ENCODE results near the gene RUNDC1. TPM values are rescaled to one million over a fixed set of nuclear protein-coding genes. Genes with fewer than 3 reads are reported as not detected.
"Not testable (repeated sequence)": the region's sequence is repeated elsewhere in the genome, so short reads cannot be mapped to it uniquely, and the experiment has no call there.

RUNDC1 gene
- total RNA-seq, 2 donors from 2014 or later = 9.9 to 11.1 TPM

GRCh38 chr17:42975265-42975664 is 5.1 kb upstream of the RUNDC1 start:
- no peaks in the 10 kb centered on the region for H3K27me3 ChIP-seq
- no peak for TF ChIP-seq CTCF (IDR thresholded peaks at IDR 0.05)
- no peak overlapping the region for H3K27ac ChIP-seq
- no peak for DNase-seq (ENCODE audit: low spot score)
- H3K9me3 ChIP-seq = no peaks in the 10 kb centered on the region
- H3K4me1 ChIP-seq = peaks cover 0 to 11% of the 10 kb centered on the region in 2 donors
- no peaks in the 10 kb centered on the region for H3K36me3 ChIP-seq
- no peak overlapping the region for H3K4me3 ChIP-seq

GRCh38 chr17:42975701-42976100 is 4.7 kb upstream of the RUNDC1 start:
- H3K27ac ChIP-seq = not testable (repeated sequence)

GRCh38 chr17:42979511-42980273 is 673 bp upstream of the RUNDC1 start, which contains the start of gene PTGES3L:
PTGES3L (minus strand) TSS chr17:42980080; CDS start chr17:42980053, 27 bp downstream.
- no peak for TF ChIP-seq CTCF (IDR thresholded peaks at IDR 0.05)
- Histone ChIP-seq H3K4me3 (peak within 1 kb of the TSS; percentile 79), H3K36me3 (no peaks in the 10 kb centered on the region), H3K27ac (peak within 1 kb of the TSS; percentile 82), H3K27me3 (no peaks in the 10 kb centered on the region), H3K4me1 (peaks cover 0 to 26% of the 10 kb centered on the region in 2 donors), H3K9me3 (no peaks in the 10 kb centered on the region)
- no peak for DNase-seq (ENCODE audit: low spot score)

More at GRCh38 chr17:42975701-42976100, 4.7 kb upstream of the RUNDC1 start:
- not testable (repeated sequence) for H3K4me3 ChIP-seq; H3K36me3 ChIP-seq; H3K27me3 ChIP-seq; DNase-seq (ENCODE audit: low spot score); H3K9me3 ChIP-seq
- peaks cover 0 to 11% of the 10 kb centered on the region in 2 donors for H3K4me1 ChIP-seq

GRCh38 chr17:42980766-42981397 is 517 bp downstream of the RUNDC1 start:
- Histone ChIP-seq H3K36me3 (no peaks in the 10 kb centered on the region), H3K9me3 (no peaks in the 10 kb centered on the region), H3K27ac (peak overlapping the region; percentile 82), H3K27me3 (no peaks in the 10 kb centered on the region), H3K4me1 (peaks cover 0 to 26% of the 10 kb centered on the region in 2 donors), H3K4me3 (peak overlapping the region; percentile 79)
- DNase-seq (ENCODE audit: low spot score) = no peak
- peak in 1 of 2 donors; percentile 32 for TF ChIP-seq CTCF (IDR thresholded peaks at IDR 0.05)

GRCh38 chr17:42982266-42982665 is 1.9 kb downstream of the RUNDC1 start:
- DNase-seq (ENCODE audit: low spot score) = no peak
- no peaks in the 10 kb centered on the region for H3K9me3 ChIP-seq
- H3K27ac ChIP-seq = no peak overlapping the region
- H3K36me3 ChIP-seq = peaks cover 7% of the 10 kb centered on the region
- no peaks in the 10 kb centered on the region for H3K27me3 ChIP-seq
- peaks cover 0 to 26% of the 10 kb centered on the region in 2 donors for H3K4me1 ChIP-seq
- TF ChIP-seq CTCF (IDR thresholded peaks at IDR 0.05) = no peak
- no peak overlapping the region for H3K4me3 ChIP-seq

GRCh38 chr17:42985225-42985624 is 4.9 kb downstream of the RUNDC1 start:
- Histone ChIP-seq H3K4me3 (no peak overlapping the region), H3K36me3 (peaks cover 35% of the 10 kb centered on the region), H3K4me1 (peaks cover 0 to 15% of the 10 kb centered on the region in 2 donors), H3K27me3 (no peaks in the 10 kb centered on the region), H3K27ac (no peak overlapping the region), H3K9me3 (no peaks in the 10 kb centered on the region)
- no peak for DNase-seq (ENCODE audit: low spot score)
- no peak for TF ChIP-seq CTCF (IDR thresholded peaks at IDR 0.05)
